K562 treated with DMSO at 1 percent for 4 hours (cell line): ENCODE measurements around the gene KRAS. TPM values are rescaled to one million over a fixed set of nuclear protein-coding genes. Genes with fewer than 3 reads are reported as not detected.

Experiments
- total RNA-seq: library from RNA; unstranded; fragments of 300-600 nt; gene quantifications from 2 replicates; pipeline ENCODE4 v1.2.3, GENCODE V29; 2022; ENCODE audit not compliant: insufficient read depth

The KRAS gene
- total RNA-seq = 5.1 and 6.7 TPM in 2 replicates

DNA sequence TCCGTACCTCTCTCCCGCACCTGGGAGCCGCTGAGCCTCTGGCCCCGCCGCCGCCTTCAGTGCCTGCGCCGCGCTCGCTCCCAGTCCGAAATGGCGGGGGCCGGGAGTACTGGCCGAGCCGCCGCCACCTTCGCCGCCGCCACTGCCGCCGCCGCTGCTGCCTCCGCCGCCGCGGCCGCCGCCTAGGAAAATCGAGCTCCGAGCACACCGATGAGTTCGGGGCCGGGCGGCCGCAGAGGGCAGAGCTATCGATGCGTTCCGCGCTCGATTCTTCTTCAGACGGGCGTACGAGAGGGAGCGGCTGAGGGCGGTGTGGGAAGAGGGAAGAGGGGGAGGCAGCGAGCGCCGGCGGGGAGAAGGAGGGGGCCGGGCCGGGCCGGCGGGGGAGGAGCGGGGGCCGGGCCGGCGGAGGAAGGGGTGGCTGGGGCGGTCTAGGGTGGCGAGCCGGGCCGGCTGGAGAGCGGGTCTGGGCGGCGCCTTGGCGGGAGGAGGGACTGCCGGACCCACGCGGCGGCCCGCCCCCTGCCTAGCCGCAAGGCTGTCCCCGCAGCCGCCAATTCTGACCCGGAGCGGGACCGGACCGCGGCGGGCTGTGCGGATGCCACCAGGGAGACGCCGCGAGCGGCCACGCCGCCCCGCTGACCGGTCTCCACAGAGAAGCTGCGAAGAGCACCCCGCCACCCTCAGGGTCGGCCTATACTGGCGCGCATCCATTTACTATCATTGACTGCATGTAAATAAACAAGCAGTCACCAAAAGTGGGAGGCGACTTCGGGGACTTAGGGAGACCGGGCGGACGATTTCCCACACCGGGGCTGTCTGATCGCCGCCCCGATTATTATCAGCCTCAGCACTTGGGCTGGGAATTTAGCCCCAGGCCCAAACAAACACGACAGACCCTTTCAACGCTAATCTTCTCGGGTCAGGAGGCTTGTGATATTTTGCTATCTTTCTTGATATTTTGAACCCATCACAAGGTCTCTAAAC lies at the start of gene KRAS:
KRAS (minus strand) TSS at position 186 of the 987 bp plus-strand sequence.

DNA sequence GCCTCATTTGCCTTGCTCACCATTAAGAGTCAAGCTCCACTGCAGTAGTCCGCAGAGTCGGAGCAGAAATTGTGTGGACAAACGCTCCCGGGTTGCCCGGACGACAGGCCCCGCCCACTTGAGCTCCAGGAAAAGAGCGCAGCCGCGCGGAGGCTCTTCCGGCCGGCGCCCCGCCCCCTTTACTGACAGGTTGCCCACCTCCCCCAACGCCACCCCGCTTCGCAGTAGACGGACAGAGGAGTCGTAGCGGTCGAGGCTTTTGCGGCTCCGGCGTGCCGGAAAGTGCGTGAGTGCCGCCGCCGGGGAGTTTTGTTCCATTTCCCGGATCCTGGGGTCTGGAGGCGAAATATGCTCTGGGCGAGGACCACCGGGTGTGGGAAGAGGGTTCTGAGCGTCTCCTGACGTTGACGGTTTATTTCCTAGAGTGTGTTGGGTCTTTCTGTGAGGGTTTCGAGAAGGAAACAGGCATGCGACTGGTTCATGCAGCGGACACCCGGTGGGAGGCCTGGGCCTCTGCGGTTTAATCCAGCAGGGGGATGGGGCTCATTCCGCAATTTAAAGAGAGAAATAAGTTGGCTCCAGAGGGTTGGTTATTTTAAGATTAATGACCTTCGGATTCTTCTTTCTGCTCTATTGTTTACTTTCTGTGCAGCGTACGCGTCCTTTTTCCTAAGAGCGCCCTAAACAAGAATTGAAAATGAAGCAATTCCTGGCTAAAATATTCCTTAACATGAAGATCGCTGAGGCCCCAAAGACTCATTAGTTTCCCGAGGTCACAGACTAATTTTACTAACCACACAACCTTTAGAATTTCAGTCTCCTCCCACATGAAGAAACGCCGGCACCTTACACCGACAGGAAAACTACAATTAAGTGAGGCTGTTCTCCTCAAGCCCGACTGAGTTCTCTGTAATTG lies 55.4 kb downstream of the KRAS start, which contains the start of the genes DNAI7 and ETFRF1:
DNAI7 (minus strand) TSS at position 105 of the 916 bp plus-strand sequence; CDS start at position 23, 82 bp downstream.
ETFRF1 (plus strand) TSS at position 182 of the 916 bp plus-strand sequence. CDS start 8,720 bp downstream, outside the sequence.

Other genes with a start within 250 kb of the KRAS start
- not detected in 2 replicates for gene DNAI7, start 55.8 kb downstream of the KRAS start, total RNA-seq
- gene ETFRF1, start 55.7 kb downstream of the KRAS start, total RNA-seq = 8.6 and 14.1 TPM in 2 replicates